Small intestine (tissue), 4 donors: ENCODE measurements around the gene LYG1. TPM values are rescaled to one million over a fixed set of nuclear protein-coding genes. Genes with fewer than 3 reads are reported as not detected.

Experiments
- polyA plus RNA-seq, 4 donors: library from polyadenylated mRNA; stranded (reverse) in 3 of 4; unstranded in 1 of 4; fragments of 200-250 nt in 3 of 4; fragments of 120-200 nt in 1 of 4; gene quantifications; one replicate each; pipeline versions ENCODE4 v1.2.1 to v1.2.3, GENCODE V29; 2013
- donor health status: healthy with polysubstance abuse.
- donor health status: Bipolar disorder and iron deficiency.
- donor health status: healthy.

The LYG1 gene
- polyA plus RNA-seq, 4 donors = 1.5 to 14.3 (median 3.6) TPM

Other genes with a start within 250 kb of the LYG1 start
- 10 to 100 TPM in 1 of 4 donors, 1 to 10 TPM in 3; 1.4 to 10.0 (median 5.2) TPM for gene C2orf15, start 159.5 kb downstream of the LYG1 start, polyA plus RNA-seq
- gene TSGA10, start 146.3 kb downstream of the LYG1 start, polyA plus RNA-seq = 10 to 100 TPM in 1 of 4 donors, 1 to 10 TPM in 3; 2.2 to 10.2 (median 2.3) TPM
- 10 to 100 TPM in 3 of 4 donors, 1 to 10 TPM in 1; 7.0 to 18.2 (median 11.8) TPM for gene LIPT1, start 146.2 kb downstream of the LYG1 start, polyA plus RNA-seq
- gene MITD1, start 120.1 kb downstream of the LYG1 start, polyA plus RNA-seq = 10 to 100 TPM; 27.6 to 51.2 (median 34.4) TPM
- gene MRPL30, start 120.0 kb downstream of the LYG1 start, polyA plus RNA-seq = 10 to 100 TPM; 19.7 to 39.5 (median 24.0) TPM
- gene LYG2, start 45.5 kb downstream of the LYG1 start, polyA plus RNA-seq = under 1 TPM in 1 of 4 donors, not detected in 3; 0.10 TPM
- 10 to 100 TPM; 25.1 to 34.0 (median 29.6) TPM for gene TXNDC9, start 35.1 kb upstream of the LYG1 start, polyA plus RNA-seq
- 10 to 100 TPM; 21.0 to 43.0 (median 32.1) TPM for gene EIF5B, start 36.2 kb upstream of the LYG1 start, polyA plus RNA-seq
- gene REV1, start 188.8 kb upstream of the LYG1 start, polyA plus RNA-seq = 10 to 100 TPM in 3 of 4 donors, 1 to 10 TPM in 1; 9.7 to 40.1 (median 17.8) TPM